HL-60 (cell line): ENCODE data around the gene TNFAIP8L2.
"Not testable (repeated sequence)": the region's sequence is repeated elsewhere in the genome, so short reads cannot be mapped to it uniquely, and the experiment has no call there.

Experiments used
- DNase-seq, 2 experiments: peaks; one replicate each; pipeline ENCODE4 v3.0.0-alpha.2; 2010 to 2020; ENCODE audit warnings: low read depth in 1 of 2, low spot score in 1 of 2
- H3K27ac ChIP-seq: fragments of 250-450 bp; sonication (Bioruptor Pico); replicated peaks from 2 replicates; pipeline ENCODE4 v1.5.1; 2020; ENCODE audit warnings: mild to moderate bottlenecking, moderate library complexity
- H3K27me3 ChIP-seq: fragments of 250-450 bp; sonication (Bioruptor Pico); 2 replicates; pipeline ENCODE4 v1.5.1; 2021; ENCODE audit warnings: mild to moderate bottlenecking, moderate library complexity; ENCODE audit not compliant: insufficient read depth, poor library complexity, severe bottlenecking
- H3K4me3 ChIP-seq: replicated peaks from 2 replicates; pipeline ENCODE4 v1.5.1; 2011; ENCODE audit warnings: mild to moderate bottlenecking, control low read depth, low read length; ENCODE audit not compliant: insufficient read depth
- CTCF ChIP-seq: IDR thresholded peaks from one replicate; pipeline ENCODE4 v1.5.1; 2011; ENCODE audit warnings: low read length, control low read depth, inconsistent platforms; ENCODE audit not compliant: insufficient read depth
- GABPA ChIP-seq: IDR thresholded peaks from 2 replicates; pipeline ENCODE4 v1.6.1; 2012; ENCODE audit warnings: low read depth
- POLR2AphosphoS5 ChIP-seq: IDR thresholded peaks from 2 replicates; pipeline ENCODE4 v1.6.1; 2012; ENCODE audit warnings: low read depth
- REST ChIP-seq: IDR thresholded peaks from 2 replicates; pipeline ENCODE4 v1.6.1; 2012; ENCODE audit warnings: low read depth; ENCODE audit not compliant: insufficient replicate concordance
- SPI1 ChIP-seq: IDR thresholded peaks from 2 replicates; pipeline ENCODE4 v1.6.1; 2012; ENCODE audit warnings: low read depth, mild to moderate bottlenecking, borderline replicate concordance

Gene TNFAIP8L2

GRCh38 chr1:151198254-151199127, 42.0 kb downstream of the TNFAIP8L2 start, which contains the start of gene PIP5K1A:
TSS of gene PIP5K1A (plus strand) at chr1:151198552. CDS start at chr1:151198997, 445 bp downstream.
- DNase-seq, result peak; percentile 96 to 99
- Histone ChIP-seq H3K27ac (peak within 1 kb of the TSS; percentile 81), H3K27me3 (no peaks in the 10 kb centered on the region), H3K4me3 (peak within 1 kb of the TSS; percentile 98)
- TF ChIP-seq REST, result no peak
- peak; percentile 69 for TF ChIP-seq POLR2AphosphoS5

GRCh38 chr1:151199873-151200581, 43.6 kb downstream of the TNFAIP8L2 start:
- TF ChIP-seq POLR2AphosphoS5 (no peak), GABPA (no peak), CTCF (no peak), SPI1 (no peak), REST (no peak)
- Histone ChIP-seq H3K27me3 (no peaks in the 10 kb centered on the region), H3K27ac (peak overlapping the region; percentile 81; the same call in 1 of the 2 replicates), H3K4me3 (peak overlapping the region; percentile 98)
- peak in 1 of 2 experiments; percentile 6 for DNase-seq

GRCh38 chr1:151205381-151205965, 49.0 kb downstream of the TNFAIP8L2 start:
- H3K27ac ChIP-seq, H3K27me3 ChIP-seq, DNase-seq, H3K4me3 ChIP-seq: not testable (repeated sequence)
